BE2C (cell line): Measurements from ENCODE around the gene MKRN1.

ENCODE experiments used
- DNase-seq: peaks from one replicate; pipeline ENCODE4 v3.0.0-alpha.2; 2020
- H3K27me3 ChIP-seq: fragments of 250-450 bp; sonication (Bioruptor Pico); 2 replicates; pipeline ENCODE4 v1.5.1; 2020; ENCODE audit warnings: mild to moderate bottlenecking
- H3K36me3 ChIP-seq: fragments of 250-450 bp; sonication (Bioruptor Pico); 2 replicates; pipeline ENCODE4 v1.5.1; 2020; ENCODE audit warnings: mild to moderate bottlenecking
- H3K4me1 ChIP-seq: fragments of 250-450 bp; sonication (Bioruptor Pico); 2 replicates; pipeline ENCODE4 v1.5.1; 2020
- H3K4me3 ChIP-seq: 2 replicates; pipeline ENCODE4 v1.5.1; 2011; ENCODE audit warnings: low read depth, low read length
- H3K9me3 ChIP-seq: fragments of 250-450 bp; sonication (Bioruptor Pico); 2 replicates; pipeline ENCODE4 v1.5.1; 2020
- TF ChIP-seq, protein P1 (sequence below): IDR thresholded peaks from 2 replicates; pipeline ENCODE4 v1.5.1; 2012; ENCODE audit warnings: mild to moderate bottlenecking, low read depth, low read length

MKRN1 gene

DNA sequence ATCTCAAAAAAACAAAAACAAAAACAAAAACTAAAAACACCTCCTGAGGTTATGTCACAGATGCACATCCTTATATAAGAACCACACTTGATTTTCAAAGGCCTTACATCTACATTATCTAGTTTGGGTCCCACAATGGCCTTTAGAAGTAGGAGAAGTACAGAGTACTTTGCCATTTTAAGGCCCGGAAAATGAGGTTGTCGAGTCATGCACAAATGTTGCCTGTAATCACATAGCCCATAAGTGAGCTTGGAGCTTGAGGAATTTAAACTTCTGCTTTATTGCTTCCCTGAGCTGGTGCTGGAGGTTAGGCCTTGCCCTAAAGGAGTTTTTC, 9.7 kb upstream of the MKRN1 start:
- TF ChIP-seq, protein P1, sequence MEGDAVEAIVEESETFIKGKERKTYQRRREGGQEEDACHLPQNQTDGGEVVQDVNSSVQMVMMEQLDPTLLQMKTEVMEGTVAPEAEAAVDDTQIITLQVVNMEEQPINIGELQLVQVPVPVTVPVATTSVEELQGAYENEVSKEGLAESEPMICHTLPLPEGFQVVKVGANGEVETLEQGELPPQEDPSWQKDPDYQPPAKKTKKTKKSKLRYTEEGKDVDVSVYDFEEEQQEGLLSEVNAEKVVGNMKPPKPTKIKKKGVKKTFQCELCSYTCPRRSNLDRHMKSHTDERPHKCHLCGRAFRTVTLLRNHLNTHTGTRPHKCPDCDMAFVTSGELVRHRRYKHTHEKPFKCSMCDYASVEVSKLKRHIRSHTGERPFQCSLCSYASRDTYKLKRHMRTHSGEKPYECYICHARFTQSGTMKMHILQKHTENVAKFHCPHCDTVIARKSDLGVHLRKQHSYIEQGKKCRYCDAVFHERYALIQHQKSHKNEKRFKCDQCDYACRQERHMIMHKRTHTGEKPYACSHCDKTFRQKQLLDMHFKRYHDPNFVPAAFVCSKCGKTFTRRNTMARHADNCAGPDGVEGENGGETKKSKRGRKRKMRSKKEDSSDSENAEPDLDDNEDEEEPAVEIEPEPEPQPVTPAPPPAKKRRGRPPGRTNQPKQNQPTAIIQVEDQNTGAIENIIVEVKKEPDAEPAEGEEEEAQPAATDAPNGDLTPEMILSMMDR: no peak
- DNase-seq: no peak
- no peaks in the 10 kb centered on the region for H3K4me1 ChIP-seq
- H3K27me3 ChIP-seq: no peaks in the 10 kb centered on the region
- H3K4me3 ChIP-seq: no peak overlapping the region
- H3K9me3 ChIP-seq: no peaks in the 10 kb centered on the region
- H3K36me3 ChIP-seq: no peaks in the 10 kb centered on the region

DNA sequence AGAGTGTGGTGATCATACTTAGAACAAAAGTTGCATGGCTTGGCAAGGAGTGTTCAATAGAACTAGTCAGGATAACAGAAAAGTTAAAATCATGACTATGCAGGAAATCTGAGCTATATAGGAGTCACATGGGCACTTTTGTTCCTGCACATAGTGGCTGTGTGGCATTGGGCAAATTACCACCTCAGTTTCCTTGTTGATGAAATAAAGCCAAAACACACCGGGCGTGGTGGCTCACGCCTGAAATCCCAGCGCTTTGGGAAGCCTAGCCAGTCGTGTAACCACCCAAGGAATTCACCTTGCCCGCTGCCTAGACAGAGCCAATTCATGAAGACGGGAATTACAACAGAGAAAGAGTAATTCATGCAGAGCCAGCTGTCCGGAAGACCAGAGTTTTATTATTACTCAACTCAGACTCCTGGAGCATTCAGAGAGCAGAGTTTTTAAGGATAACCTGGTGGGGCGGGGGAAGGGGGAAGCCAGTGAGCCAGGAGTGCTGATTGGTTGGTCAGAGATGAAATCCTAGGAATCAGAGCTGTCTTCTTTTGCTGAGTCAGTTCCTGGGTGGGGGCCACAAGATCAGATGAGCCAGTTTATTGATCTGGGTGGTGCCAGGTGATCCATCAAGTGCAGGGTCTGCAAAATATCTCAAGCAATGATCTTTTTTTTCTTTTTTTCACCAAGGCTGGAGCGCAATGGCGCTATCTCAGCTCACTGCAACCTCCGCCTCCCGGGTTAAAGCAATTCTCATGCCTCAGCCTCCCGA, 6.4 kb upstream of the MKRN1 start:
- Histone ChIP-seq H3K27me3 (no peaks in the 10 kb centered on the region), H3K4me3 (no peak overlapping the region), H3K36me3 (no peaks in the 10 kb centered on the region), H3K4me1 (no peaks in the 10 kb centered on the region), H3K9me3 (no peaks in the 10 kb centered on the region)
- DNase-seq: no peak
- TF ChIP-seq, protein P1: no peak

DNA sequence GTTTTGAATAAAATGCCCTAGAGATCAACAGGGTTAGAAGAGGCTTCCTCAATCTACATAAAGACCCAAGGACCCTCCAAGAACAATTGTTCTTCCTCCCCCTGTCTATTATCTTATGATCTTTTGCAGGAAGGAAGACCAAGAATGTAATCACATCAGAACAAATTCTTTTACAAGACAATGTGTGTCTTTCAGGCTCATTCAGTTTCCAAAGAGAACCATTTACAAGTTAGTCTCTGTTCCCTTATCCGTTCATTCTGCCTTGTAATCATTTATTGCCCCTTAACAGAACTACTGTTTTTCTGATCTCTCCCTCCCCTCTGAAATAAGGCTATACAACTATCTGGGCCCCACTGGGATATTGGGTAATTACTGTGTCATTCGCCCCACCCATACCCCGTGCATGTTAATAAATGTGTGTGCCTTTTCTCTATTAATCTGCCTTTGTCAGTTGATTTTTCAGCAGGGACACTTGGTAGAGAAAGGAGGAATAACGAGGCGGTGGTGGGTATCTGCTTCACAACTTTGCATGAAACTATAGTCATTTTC, 5.7 kb upstream of the MKRN1 start:
- no peak for DNase-seq
- TF ChIP-seq, protein P1: no peak
- no peaks in the 10 kb centered on the region for H3K4me1 ChIP-seq
- H3K4me3 ChIP-seq: no peak overlapping the region
- no peaks in the 10 kb centered on the region for H3K27me3 ChIP-seq
- H3K36me3 ChIP-seq: no peaks in the 10 kb centered on the region
- no peaks in the 10 kb centered on the region for H3K9me3 ChIP-seq

DNA sequence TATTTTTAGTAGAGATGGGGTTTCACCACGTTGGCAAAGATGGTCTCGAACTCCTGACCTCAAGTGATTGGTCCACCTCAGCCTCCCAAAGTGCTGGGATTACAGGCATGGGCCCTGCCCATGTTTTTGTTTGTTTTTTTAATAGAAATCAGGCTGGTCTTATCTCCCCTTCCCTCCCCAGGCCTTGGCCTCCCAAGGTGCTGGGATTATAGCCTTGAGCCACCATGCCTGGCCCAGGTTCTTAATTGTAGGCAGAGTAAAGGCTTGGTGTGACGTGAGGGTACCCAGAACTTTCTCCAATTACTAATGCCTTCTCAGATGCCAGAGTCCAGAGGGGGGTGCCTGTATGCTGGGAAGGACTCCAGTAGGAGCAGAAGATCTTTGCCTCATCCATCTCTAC, 5.2 kb upstream of the MKRN1 start:
- H3K4me1 ChIP-seq: no peaks in the 10 kb centered on the region
- DNase-seq: no peak
- H3K27me3 ChIP-seq: no peaks in the 10 kb centered on the region
- H3K36me3 ChIP-seq: no peaks in the 10 kb centered on the region
- no peak overlapping the region for H3K4me3 ChIP-seq
- no peaks in the 10 kb centered on the region for H3K9me3 ChIP-seq
- TF ChIP-seq, protein P1: no peak

DNA sequence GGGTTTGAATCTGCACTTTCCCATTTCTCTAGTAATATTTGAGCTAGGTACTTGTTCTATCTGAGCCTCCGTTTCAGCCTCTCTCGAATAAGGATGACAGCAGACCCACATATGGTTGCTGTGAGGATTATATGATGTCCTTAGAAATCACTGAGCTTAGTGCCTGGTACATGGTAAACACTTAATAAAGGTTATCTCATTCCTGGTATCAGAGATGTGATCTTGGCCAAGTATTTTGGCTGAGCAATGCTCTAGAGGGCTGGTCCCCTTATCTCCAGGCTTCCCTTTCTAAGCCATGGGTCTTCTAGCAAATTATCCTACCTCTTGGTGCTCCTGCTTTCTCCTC, 407 bp upstream of the MKRN1 start:
- TF ChIP-seq, protein P1: no peak
- no peaks in the 10 kb centered on the region for H3K9me3 ChIP-seq
- no peak for DNase-seq
- H3K36me3 ChIP-seq: no peaks in the 10 kb centered on the region
- peak overlapping the region; percentile 85 for H3K4me3 ChIP-seq
- no peaks in the 10 kb centered on the region for H3K27me3 ChIP-seq
- no peaks in the 10 kb centered on the region for H3K4me1 ChIP-seq

DNA sequence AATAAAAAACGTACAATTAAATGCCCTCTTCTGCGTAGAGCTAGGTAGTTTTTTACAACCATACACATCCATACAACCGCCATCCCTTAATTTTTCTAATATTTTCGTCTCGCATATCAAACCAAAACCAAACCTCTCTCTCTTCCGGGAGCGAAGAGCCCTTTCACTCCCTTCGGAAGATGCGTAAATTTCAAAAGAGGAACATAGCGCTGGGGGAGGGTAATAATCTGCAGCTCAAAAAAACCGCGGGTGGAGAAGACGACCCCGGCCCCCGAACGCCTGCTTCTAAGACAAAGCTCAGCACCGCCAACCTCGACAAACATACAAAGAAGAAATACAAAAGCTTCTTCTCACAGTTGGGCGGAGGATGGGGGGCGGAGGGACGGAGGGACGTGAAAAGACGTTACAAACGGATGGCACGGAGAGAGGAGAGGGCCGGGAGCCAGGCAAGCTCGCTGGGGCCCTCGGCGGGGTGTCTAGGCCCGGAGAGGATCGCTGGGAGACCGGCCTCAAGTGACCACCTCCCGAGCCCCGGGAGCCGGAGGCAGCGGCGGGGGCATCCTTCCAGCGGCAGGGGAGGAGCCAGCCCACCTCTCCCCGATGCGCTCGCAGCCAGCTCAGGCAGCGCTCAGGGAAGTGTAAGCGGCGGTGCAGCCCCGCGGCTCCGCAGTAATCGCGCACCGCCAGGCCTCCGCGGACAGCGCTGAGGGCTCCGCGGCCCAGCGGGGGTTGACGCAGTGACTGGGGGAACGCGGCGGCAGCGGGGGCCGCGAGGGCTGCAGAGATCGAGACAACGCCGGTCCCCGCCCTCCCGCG, 851 bp downstream of the MKRN1 start:
- no peaks in the 10 kb centered on the region for H3K36me3 ChIP-seq
- TF ChIP-seq, protein P1: no peak
- no peaks in the 10 kb centered on the region for H3K9me3 ChIP-seq
- DNase-seq: no peak
- no peaks in the 10 kb centered on the region for H3K4me1 ChIP-seq
- H3K4me3 ChIP-seq: peak overlapping the region; percentile 85
- H3K27me3 ChIP-seq: no peaks in the 10 kb centered on the region
